NCI-H1436 treated with DMSO at 0.1 percent for 48 hours (cell line): ENCODE results near the gene SLC38A5.
"Not testable (repeated sequence)": the region's sequence is repeated elsewhere in the genome, so short reads cannot be mapped to it uniquely, and the experiment has no call there.

Experiments used
- DNase-seq: peaks from one replicate; lab custom pipeline; 2025; lab: John Stamatoyannopoulos, UW

SLC38A5 gene

DNA sequence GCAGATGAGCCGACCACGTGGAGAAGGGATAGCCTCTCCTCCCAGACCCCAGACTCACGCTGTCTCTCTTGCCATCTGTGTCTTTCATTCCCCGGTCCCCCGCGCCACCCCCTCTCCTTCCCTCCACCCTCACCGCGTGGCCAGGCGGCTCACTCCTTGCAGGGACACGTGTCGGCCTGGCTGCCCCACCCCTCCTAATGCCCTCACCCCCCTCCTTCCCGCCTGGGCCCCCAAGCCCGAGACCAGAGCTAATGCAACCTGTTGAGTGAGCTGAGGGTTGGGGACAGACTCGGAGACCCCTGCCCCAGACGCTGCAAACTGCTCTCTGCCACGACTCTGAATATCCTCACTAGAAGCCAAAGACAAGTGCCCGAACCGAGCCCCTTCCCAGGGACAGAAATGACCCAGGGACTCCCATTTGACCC lies 1.8 kb downstream of the SLC38A5 start:
- DNase-seq: no peak

- no peak for DNase-seq
These were observed 2.7 kb downstream of the SLC38A5 start for GRCh38 chrX:48467281-48467761.

GRCh38 chrX:48466696-48467095 lies 3.4 kb downstream of the SLC38A5 start:
- DNase-seq: no peak

- no peak for DNase-seq
These were observed 4.6 kb downstream of the SLC38A5 start for GRCh38 chrX:48465336-48465933.

DNA sequence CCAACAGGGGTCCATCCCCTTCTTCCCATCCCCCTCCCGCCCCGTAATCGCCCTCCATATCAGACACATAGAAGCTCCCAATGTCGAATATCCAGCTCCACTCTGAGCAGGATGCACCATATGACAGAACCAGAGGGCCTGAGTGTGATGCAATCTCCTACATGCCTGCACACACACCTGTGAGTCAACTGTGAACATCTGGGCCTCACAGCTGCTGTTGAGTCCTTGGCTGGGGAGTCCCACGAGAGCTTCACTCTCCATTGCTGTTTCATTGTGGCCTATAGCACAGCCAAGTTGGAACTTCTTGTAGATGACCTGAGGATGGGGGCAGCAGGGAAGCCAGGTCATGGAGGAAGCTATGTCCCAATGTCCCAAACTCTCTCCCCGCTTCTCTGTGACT lies 8.2 kb downstream of the SLC38A5 start:
- no peak for DNase-seq

GRCh38 chrX:48460606-48461005 lies 9.5 kb downstream of the SLC38A5 start:
- no peak for DNase-seq

DNA sequence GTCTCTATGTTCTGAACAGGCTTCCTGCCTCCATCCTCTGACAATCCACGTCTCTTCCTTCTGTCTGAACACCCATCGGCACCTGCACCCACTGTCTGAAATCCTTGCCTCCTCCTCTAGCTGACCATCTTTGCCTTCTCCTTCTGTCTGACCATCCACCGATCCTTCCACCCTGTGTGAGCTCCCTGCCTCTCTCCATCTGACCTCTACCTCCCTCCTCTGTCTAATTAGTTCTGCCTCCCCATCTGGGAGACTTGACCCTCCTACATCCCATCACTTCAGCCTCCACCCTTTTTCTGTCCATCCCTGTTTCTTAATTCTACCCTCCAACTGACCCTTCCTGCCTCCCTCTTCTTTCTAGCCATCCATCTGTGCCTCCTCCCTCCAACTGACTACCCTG lies 10.0 kb downstream of the SLC38A5 start:
- no peak for DNase-seq

- DNase-seq: no peak
These were observed 10.6 kb downstream of the SLC38A5 start for GRCh38 chrX:48459483-48459882.

GRCh38 chrX:48458711-48459110 lies 11.3 kb downstream of the SLC38A5 start:
- DNase-seq: no peak

DNA sequence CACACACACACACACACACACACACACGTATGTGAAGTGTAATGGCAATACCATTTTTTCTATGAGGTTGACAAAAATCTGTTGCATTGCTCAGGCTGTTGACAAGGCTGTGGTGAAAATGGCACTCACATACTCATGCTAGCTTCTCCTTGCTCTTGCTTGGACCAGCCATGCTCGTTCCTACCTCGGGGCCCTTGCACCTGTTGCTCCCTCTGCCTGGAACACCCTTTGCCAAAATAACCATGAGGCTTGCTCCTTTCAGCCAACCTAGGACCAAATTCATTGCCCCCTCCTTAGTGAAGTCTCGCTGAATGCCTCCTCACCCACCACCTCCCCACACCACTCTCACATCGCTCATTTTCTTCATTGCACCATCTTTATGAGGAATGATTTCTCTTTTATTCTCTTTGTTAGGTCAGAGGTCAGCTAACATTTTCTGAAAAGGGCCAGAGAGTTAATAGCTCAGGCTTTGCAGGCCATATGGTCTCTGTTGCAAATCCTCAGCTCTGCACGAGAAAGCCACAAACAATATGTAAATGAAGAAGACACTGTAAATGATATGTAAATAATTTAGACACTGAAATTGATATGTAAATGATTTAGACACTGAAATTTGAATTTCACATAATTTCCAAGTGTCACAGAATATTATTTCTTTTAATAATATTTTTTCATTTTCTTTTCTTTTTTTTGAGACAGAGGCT lies 13.3 kb downstream of the SLC38A5 start:
- DNase-seq: no peak

GRCh38 chrX:48451708-48452107 lies 18.4 kb downstream of the SLC38A5 start:
- no peak for DNase-seq

DNA sequence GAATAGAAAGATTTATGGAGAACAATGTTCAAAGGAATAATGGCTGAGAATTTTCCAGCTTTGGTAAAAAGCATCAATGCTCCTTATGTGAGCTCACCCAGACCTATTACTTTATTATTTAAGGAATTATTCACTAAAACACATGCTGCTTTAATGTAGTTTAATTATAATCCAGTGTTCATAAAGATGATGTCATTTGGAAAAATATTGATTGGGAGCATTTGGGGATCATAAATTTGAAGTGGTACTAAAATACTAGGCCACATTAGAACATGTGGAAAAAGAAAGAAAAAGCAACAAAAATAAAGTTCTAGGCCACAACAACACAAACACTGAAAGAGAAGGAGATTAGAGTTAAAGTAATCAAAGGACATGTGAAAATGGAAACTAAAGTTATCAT lies 20.0 kb downstream of the SLC38A5 start:
- no peak for DNase-seq

- not testable (repeated sequence) for DNase-seq
These were observed 22.9 kb downstream of the SLC38A5 start for GRCh38 chrX:48447201-48447600.

DNA sequence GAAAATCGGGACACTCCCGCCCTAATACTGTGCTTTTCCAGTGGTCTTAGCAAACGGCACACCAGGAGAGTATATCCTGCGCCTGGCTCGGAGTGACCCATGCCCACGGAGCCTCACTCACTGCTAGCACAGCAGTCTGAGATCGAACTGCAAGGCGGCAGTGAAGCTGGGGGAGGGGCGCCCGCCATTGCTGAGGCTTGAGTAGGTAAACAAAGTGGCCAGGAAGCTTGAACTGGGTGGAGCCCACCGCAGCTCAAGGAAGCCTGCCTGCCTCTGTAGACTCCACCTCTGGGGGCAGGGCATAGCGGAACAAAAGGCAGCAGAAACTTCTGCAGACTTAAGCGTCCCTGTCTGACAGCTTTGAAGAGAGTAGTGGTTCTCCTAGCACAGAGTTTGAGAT lies 36.3 kb downstream of the SLC38A5 start:
- not testable (repeated sequence) for DNase-seq

GRCh38 chrX:48430166-48430565 lies 39.9 kb downstream of the SLC38A5 start:
- not testable (repeated sequence) for DNase-seq

GRCh38 chrX:48429606-48430005 lies 40.5 kb downstream of the SLC38A5 start:
- DNase-seq: not testable (repeated sequence)

- not testable (repeated sequence) for DNase-seq
These were observed 42.9 kb downstream of the SLC38A5 start for GRCh38 chrX:48427027-48427716.

- DNase-seq: not testable (repeated sequence)
These were observed 58.2 kb downstream of the SLC38A5 start, which contains the start of gene SSX4B for GRCh38 chrX:48411860-48412259. SSX4B (minus strand) TSS chrX:48411960; CDS start chrX:48411372, 588 bp downstream.
